HG03103 (cell line): ENCODE data around the gene SLC47A2.

Experiments used
- ATAC-seq: cut with Tn5 transposase; IDR thresholded peaks from one replicate; pipeline ENCODE4 v1.9.1; 2021; ENCODE audit warnings: low read depth; ENCODE audit not compliant: unreplicated experiment

SLC47A2 gene

DNA sequence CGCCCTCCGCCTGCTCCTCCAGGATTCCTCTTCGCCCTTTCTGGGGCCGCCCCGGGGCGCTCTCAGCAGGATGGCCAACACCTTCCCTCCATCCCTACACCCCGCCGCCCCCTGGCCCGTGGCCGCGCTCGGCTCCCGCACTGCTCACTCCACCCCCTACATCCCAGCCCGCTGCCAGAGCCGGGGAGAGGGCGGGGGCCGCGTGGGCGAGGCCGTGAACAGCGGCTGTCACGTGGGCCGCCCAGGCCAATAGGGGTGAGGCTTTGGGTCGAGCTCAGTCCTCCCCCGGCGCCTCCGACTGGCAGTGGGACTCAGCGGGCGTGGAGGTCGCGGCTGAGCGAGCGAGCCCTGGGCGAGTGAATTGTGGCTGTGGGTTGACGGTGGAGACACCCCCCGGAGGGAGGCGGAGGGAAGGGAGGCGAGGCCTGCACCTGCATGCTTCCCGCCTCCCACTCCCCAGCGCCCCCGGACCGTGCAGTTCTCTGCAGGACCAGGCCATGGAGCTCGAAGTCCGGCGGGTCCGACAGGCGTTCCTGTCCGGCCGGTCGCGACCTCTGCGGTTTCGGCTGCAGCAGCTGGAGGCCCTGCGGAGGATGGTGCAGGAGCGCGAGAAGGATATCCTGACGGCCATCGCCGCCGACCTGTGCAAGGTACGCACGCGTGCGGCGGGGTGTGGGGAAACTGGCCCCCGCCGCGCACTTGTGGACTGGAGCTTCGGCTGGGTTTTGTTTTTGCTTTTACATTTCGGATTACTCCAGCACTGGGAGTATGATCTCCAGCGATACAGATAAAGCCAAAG, 67.7 kb downstream of the SLC47A2 start, which contains the start of gene ALDH3A2:
TSS of gene ALDH3A2 (plus strand) at position 277 of the 799 bp plus-strand sequence. CDS start at position 498, 221 bp downstream.
- peak; percentile 87 for ATAC-seq

DNA sequence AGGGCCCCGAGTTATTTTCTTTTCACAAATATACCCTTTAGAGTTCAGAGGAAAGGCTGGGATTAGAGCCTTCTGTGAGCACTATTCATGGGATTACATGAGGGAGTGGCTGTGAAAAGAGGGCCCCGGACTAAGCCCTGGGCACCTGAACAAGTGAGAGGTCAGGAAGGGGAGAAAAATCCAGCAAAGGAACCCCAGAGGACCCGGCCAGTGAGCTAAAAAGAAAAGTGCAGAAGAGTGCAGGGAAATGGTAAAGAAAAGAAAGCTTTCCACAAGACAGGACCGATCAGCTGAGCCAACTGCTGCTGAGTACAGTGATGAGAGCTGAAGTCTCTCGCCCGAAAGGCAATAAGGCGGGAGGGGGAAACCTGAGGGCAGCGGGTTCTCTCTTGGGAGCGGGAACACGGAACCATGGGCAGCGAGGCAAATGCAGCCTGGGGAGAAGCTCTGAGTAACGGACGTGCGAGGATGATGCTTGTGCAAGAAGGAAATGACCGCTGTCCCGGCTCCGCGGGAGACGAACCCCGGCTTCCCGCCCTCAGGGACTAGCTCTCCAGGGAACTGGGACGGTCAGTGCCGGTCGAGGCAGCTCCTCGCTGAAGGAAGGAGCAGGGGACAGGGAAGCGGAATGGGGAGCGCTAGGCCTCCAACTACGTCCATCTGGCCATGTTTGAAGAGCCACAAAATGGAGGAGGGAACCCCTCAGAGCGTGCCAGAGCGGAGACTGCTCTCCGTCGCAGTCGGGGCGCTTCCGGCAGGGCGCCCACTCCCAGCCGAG, 68.5 kb downstream of the SLC47A2 start:
- no peak for ATAC-seq

DNA sequence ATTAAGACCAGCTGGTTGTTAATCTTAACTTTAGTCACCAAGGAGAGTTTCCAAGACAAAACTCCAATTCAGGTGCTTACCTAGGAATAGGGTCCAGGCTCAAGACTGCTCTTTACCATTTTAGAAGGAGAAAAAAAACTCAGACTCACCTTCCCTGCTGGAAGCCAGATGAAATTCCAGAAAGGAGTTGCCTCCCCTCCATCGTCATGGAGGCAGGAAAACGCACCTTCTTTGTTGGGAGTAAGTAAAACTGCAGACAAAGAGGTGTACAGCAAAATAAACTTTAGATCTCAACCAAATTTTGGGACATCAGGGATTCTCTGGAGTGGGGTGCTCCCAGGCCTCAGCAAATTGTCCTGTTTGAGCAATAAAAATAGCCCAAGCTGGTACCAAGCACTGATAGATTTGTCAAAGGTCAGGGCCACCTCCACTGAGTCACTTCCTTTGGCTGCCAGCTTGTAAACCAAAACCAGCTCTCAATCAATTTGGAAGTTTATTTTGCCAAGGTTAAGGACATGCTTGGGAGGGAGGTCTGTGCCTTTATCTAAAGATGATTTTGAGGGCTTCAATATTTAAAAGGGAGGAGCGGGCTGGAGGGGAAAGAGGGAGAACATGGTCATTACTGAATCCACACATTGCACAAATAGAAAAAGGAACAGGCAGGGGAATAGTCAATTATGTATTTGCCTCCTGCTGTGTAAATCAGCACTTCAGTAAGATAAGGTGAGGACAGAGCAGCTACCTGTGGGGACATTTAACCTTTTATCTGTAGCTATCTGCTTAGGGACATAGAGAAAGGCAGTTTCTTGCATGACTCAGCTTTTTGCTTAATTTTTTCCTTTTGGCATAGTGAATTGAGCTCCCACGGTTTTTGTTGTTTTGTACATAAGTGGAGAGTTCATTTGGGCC, 69.3 kb downstream of the SLC47A2 start:
- no peak for ATAC-seq

DNA sequence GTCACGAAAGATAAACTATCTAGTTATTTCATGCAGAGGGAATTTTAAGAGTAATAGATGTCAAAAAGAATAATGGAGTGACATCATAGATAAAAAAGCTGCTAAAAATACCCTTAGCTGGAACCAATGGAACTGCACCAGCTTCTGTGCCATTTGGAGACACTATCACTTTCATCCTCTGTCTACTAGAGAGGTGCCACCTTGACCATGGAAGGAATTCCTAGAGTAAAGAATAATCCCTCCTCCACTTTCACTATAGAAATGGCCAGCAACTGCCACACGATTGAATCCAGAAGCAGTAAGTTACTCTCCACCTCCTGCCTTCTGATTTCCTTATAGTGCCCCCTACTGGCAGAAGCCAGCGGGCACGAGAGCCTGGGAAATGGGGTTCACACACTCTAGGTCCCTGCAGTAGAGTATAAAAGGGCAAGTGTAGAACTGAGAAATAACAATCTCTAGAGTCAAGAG, 70.6 kb downstream of the SLC47A2 start:
- no peak for ATAC-seq

DNA sequence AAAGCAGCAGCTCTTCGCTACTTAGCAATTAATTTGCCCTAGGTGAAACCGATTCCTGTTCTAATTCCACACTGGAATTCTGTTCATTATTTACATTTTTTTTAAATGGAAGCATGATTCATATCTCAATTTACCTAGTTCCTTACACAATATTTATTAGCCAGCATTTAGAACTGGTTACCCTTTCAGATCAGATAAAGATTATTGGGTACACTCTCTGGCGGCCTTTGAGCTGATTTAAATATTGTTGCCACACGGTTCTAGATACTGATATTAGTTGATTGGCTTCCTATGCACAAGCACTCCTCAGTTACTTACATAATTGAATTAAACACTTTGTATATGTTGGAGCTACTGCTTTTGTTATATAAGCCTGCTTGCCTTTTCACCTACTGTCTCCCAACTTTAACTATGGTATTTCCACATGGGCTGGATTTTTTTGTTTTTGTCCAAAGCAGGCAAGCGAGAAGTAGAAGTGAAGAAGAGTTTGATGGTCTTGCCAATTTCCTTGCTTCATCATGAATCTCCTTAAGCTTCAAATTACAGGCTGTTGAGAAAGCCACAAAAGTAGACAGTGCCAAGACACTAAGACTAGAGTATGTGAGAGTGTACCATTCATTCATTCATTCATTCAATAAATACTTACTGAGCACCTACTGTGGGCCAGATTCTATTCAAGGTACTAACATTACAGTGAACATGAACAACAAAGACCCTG, 71.7 kb downstream of the SLC47A2 start:
- no peak for ATAC-seq

DNA sequence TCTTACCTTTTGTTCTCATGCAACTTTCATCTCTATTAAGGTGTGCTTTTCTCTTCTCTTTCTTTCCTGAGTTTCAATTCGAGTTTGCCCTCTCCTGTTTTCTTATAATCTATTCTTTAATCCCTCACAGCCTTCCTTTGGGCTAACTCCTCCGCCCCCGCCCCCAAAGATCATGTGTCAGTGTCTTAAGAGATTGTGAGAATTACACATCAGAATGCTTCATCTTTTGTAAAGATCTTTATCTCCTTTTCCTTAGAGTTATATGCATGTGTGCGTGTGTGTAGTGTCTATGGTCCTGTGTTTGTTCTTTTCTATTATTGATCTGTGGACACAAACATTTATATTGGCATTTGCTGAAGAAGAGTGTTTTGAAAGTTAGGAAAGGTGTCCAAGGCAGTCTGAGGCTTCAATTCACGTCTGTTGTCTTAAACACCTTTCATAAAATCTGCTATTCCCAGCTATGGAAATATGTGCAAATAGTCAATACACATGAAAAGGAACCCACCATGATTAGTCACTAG, 74.0 kb downstream of the SLC47A2 start:
- ATAC-seq: no peak

DNA sequence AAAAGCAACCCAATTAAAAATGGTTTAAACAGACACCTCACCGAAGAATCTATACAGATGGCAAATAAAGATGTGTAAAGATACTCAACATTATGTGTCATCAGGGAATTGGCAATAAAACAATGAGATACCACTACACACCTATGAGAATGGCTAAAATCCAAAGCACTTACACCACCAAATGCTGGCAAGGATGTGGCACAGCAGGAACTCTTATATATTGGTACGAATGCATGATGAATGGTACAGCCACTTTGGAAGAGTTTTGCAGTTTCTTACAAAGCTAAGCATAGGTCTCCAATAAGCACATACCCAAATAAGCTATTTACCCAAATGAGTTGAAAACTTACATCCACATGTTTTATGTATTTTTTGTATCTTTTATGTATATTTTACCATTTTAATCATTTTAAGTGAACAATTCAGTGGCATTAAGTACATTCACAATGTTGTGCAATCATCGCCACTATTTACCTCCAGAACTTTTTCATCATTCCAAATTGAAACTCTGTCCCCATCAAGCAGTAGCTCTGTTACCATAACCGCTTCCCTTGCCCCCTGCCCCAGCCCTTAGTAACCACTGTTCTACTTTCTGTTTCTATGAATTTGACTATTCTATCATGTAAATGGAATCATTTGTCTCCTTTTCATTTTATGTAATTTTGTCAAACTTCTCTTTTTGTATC, 74.6 kb downstream of the SLC47A2 start:
- no peak for ATAC-seq

DNA sequence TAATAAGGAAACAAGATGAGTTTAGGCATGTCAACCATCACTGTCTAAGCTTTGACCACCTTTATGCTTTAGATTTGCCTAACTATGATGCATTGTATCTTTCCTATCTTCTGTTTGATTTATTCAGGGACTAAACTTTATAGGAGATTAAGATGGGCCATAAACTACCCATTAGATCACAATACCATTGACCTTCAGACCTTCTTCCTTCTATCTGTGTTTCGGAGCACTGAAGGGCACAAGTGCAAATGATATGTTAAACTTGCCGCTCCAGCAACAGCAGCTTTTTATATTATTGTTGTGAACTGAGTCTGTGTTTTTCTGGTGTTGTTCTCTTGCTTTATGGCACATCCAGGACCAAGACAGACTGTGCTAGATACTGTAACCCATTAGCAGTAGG, 84.5 kb downstream of the SLC47A2 start:
- no peak for ATAC-seq

DNA sequence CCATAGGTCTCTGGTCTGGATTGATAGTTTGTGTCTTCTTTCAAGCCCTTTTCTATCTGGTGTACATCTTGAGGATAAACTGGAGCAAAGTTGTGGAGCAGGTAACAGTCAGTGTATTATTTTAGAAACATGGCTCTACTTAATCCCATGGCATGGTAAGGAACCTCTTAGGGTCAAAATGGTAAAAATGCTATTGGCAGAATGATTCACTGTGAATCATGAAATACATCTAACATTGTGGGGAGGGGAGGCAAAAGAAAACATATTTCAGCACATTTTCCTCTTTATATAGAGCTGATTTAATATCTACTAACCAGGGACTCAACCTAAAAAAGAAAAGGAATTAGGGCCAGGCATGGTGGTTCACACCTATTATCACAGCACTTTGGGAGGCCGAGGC, 85.7 kb downstream of the SLC47A2 start:
- no peak for ATAC-seq

DNA sequence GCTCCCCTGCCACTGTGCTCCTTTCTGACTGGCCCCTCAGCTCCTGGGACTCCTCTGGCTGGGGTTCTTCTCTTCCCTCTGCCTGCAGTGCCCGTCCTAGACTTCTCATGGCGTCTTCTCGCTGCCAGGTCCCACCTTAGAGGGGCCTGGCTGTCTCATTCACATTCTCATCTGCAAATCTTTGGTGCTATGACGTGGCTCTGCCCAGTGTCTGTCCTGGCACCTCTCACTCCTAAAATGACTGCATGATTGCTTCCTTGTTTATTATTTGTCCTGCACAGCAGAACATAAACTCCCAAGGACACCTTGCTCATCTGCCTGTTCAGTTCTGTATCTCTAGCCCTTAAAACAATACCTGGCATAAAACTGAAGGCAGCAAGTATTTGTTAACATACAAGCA, 86.3 kb downstream of the SLC47A2 start:
- ATAC-seq: no peak

DNA sequence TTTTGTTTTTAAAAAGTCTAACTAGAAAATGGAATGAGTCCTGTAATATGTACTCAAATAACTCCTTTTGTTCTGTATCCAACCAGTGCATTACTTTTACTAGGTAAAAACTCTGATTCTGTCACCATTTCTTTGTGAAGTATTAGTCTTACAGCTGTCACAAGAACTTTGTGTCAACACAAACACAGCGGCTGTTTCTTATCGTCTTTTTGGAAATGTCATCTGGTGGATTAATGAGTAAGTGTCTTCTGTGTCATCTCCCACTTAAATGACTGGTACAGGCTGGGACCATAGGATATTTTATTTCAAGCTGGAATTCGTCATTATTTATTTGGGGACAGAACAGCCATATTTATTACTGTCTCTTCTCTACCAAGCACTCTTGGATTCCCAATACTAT, 86.9 kb downstream of the SLC47A2 start:
- ATAC-seq: no peak
